Neural crest cell (in vitro differentiated cells): ENCODE data around the gene CDK14. TPM values are rescaled to one million over a fixed set of nuclear protein-coding genes. Genes with fewer than 3 reads are reported as not detected.

Source experiments
- DNase-seq: peaks from one replicate; pipeline ENCODE4 v3.0.0; 2021; ENCODE audit warnings: low read depth, mixed read lengths, low spot score
- H3K27ac Mint-ChIP-seq: one replicate; pipeline ENCODE4 v1.8.0; 2021; ENCODE audit warnings: mild to moderate bottlenecking, mixed read lengths; ENCODE audit not compliant: unreplicated experiment
- H3K27me3 Mint-ChIP-seq: 2 replicates; pipeline ENCODE4 v1.8.0; 2021; ENCODE audit warnings: low read depth, mild to moderate bottlenecking, mixed read lengths
- H3K36me3 Mint-ChIP-seq: 2 replicates; pipeline ENCODE4 v1.8.0; 2021; ENCODE audit warnings: low read depth, mild to moderate bottlenecking, mixed read lengths
- H3K4me1 Mint-ChIP-seq: 2 replicates; pipeline ENCODE4 v1.8.0; 2021; ENCODE audit warnings: mixed read lengths
- H3K4me3 Mint-ChIP-seq: one replicate; pipeline ENCODE4 v1.8.0; 2021; ENCODE audit warnings: mild to moderate bottlenecking, mixed read lengths
- H3K9me3 Mint-ChIP-seq: 2 replicates; pipeline ENCODE4 v1.8.0; 2021; ENCODE audit warnings: mixed read lengths
- CTCF ChIP-seq: fragments of 200-600 bp; sonication (generic); conservative IDR thresholded peaks from 2 replicates; pipeline ENCODE4 v1.5.0; 2021; ENCODE audit warnings: antibody characterized with exemption, mild to moderate bottlenecking
- total RNA-seq: library from RNA; stranded (reverse); gene quantifications from 2 replicates; pipeline ENCODE4 v1.2.1, GENCODE V29; 2021

The CDK14 gene
- total RNA-seq, 1 donor from 2014 or later = 49.6 TPM

GRCh38 chr7:91114232-91114631 is 518.1 kb downstream of the CDK14 start:
- H3K36me3 Mint-ChIP-seq = peaks cover 3% of the 10 kb centered on the region
- TF ChIP-seq CTCF = no peak

GRCh38 chr7:91126762-91127161 is 530.6 kb downstream of the CDK14 start:
- no peaks in the 10 kb centered on the region for H3K27me3 Mint-ChIP-seq
- peaks cover 8% of the 10 kb centered on the region for H3K36me3 Mint-ChIP-seq
- peaks cover 2% of the 10 kb centered on the region for H3K9me3 Mint-ChIP-seq
- peak overlapping the region; percentile 14 for H3K4me3 Mint-ChIP-seq
- peak overlapping the region; percentile 30 for H3K27ac Mint-ChIP-seq
- DNase-seq = no peak
- no peak for TF ChIP-seq CTCF
- H3K4me1 Mint-ChIP-seq = peaks cover 32% of the 10 kb centered on the region

More at GRCh38 chr7:91114232-91114631, 518.1 kb downstream of the CDK14 start:
- Mint-ChIP-seq H3K27me3 (no peaks in the 10 kb centered on the region), H3K27ac (no peak overlapping the region), H3K4me1 (no peaks in the 10 kb centered on the region), H3K4me3 (no peak overlapping the region), H3K9me3 (no peaks in the 10 kb centered on the region)
- DNase-seq = no peak

GRCh38 chr7:91127325-91127724 is 531.2 kb downstream of the CDK14 start:
- DNase-seq = no peak
- Mint-ChIP-seq H3K4me3 (no peak overlapping the region), H3K27ac (peak overlapping the region; percentile 30), H3K9me3 (peaks cover 2% of the 10 kb centered on the region), H3K27me3 (no peaks in the 10 kb centered on the region), H3K36me3 (peaks cover 13% of the 10 kb centered on the region), H3K4me1 (peaks cover 31% of the 10 kb centered on the region)
- no peak for TF ChIP-seq CTCF

GRCh38 chr7:91127959-91128358 is 531.8 kb downstream of the CDK14 start:
- no peak for TF ChIP-seq CTCF
- H3K9me3 Mint-ChIP-seq = peaks cover 2% of the 10 kb centered on the region

GRCh38 chr7:91128683-91129348 is 532.7 kb downstream of the CDK14 start:
- DNase-seq = no peak
- TF ChIP-seq CTCF = no peak
- H3K4me1 Mint-ChIP-seq = peaks cover 28% of the 10 kb centered on the region
- H3K27ac Mint-ChIP-seq = no peak overlapping the region
- H3K27me3 Mint-ChIP-seq = no peaks in the 10 kb centered on the region
- peaks cover 7% of the 10 kb centered on the region for H3K36me3 Mint-ChIP-seq
- H3K9me3 Mint-ChIP-seq = no peaks in the 10 kb centered on the region
- H3K4me3 Mint-ChIP-seq = no peak overlapping the region

More at GRCh38 chr7:91127959-91128358, 531.8 kb downstream of the CDK14 start:
- DNase-seq = no peak
- H3K27me3 Mint-ChIP-seq = no peaks in the 10 kb centered on the region
- peaks cover 26% of the 10 kb centered on the region for H3K4me1 Mint-ChIP-seq
- peaks cover 10% of the 10 kb centered on the region for H3K36me3 Mint-ChIP-seq
- no peak overlapping the region for H3K27ac Mint-ChIP-seq
- H3K4me3 Mint-ChIP-seq = no peak overlapping the region
